GM19324 (cell line): ENCODE results near the gene LZTR1.
"Not testable (repeated sequence)": the region's sequence is repeated elsewhere in the genome, so short reads cannot be mapped to it uniquely, and the experiment has no call there.

Experiments
- ATAC-seq: cut with Tn5 transposase; IDR thresholded peaks from one replicate; pipeline ENCODE4 v1.9.1; 2021; ENCODE audit warnings: mild to moderate bottlenecking, moderate library complexity; ENCODE audit not compliant: unreplicated experiment, low FRiP score

The LZTR1 gene

GRCh38 chr22:20981787-20982562 lies at the start of gene LZTR1:
Gene LZTR1 (plus strand): TSS chr22:20982297. CDS start chr22:20982372, 75 bp downstream.
- ATAC-seq = peak; percentile 85

- no peak for ATAC-seq
Observed at GRCh38 chr22:20933910-20934309, 48.2 kb upstream of the LZTR1 start.

GRCh38 chr22:20935049-20935448 lies 47.0 kb upstream of the LZTR1 start:
- not testable (repeated sequence) for ATAC-seq

GRCh38 chr22:20935780-20936539 lies 46.1 kb upstream of the LZTR1 start:
- not testable (repeated sequence) for ATAC-seq

- no peak for ATAC-seq
Observed at GRCh38 chr22:20937031-20937793, 44.9 kb upstream of the LZTR1 start.

GRCh38 chr22:20937794-20938671 lies 44.1 kb upstream of the LZTR1 start:
- ATAC-seq = no peak

GRCh38 chr22:20939457-20940185 lies 42.5 kb upstream of the LZTR1 start:
- not testable (repeated sequence) for ATAC-seq

- no peak for ATAC-seq
Observed at GRCh38 chr22:20940186-20940651, 41.9 kb upstream of the LZTR1 start.

- no peak for ATAC-seq
Observed at GRCh38 chr22:20940904-20941385, 41.2 kb upstream of the LZTR1 start.

GRCh38 chr22:20942203-20942902 lies 39.7 kb upstream of the LZTR1 start:
- ATAC-seq = not testable (repeated sequence)

- no peak for ATAC-seq
Observed at GRCh38 chr22:20943104-20943933, 38.8 kb upstream of the LZTR1 start.

GRCh38 chr22:20944042-20944441 lies 38.1 kb upstream of the LZTR1 start:
- no peak for ATAC-seq

- ATAC-seq = no peak
Observed at GRCh38 chr22:20945578-20945934, 36.5 kb upstream of the LZTR1 start.

- no peak for ATAC-seq
Observed at GRCh38 chr22:20946080-20946986, 35.8 kb upstream of the LZTR1 start.

- no peak for ATAC-seq
Observed at GRCh38 chr22:20946991-20947390, 35.1 kb upstream of the LZTR1 start.

- no peak for ATAC-seq
Observed at GRCh38 chr22:20948450-20948849, 33.6 kb upstream of the LZTR1 start.

GRCh38 chr22:20948989-20949388 lies 33.1 kb upstream of the LZTR1 start:
- no peak for ATAC-seq
